K562 (cell line): ENCODE measurements around the gene RASSF1. TPM values are rescaled to one million over a fixed set of nuclear protein-coding genes. Genes with fewer than 3 reads are reported as not detected.

Source experiments
- BCLAF1 ChIP-seq, 2 experiments: fragments of 450-650 bp in 1 of 2; IDR thresholded peaks; 2 replicates each; pipeline ENCODE4 v1.6.1; 2011 to 2017; ENCODE audit warnings: low read depth in 2 of 2, antibody characterized with exemption in 1 of 2, borderline replicate concordance in 1 of 2, low read length in 1 of 2, mild to moderate bottlenecking in 1 of 2, mixed read lengths in 1 of 2; ENCODE audit not compliant: control insufficient read depth in 1 of 2
- GATAD2A ChIP-seq: fragments of 450-650 bp; IDR thresholded peaks from 2 replicates; pipeline ENCODE4 v1.6.1; 2017
- HDGF ChIP-seq: fragments of 450-650 bp; IDR thresholded peaks from 2 replicates; pipeline ENCODE4 v1.6.1; 2016
- HMGXB4 ChIP-seq: sonication (generic); formaldehyde crosslinking; IDR thresholded peaks from 2 replicates; pipeline ENCODE4 v1.8.1; 2023; ENCODE audit warnings: mild to moderate bottlenecking, missing genetic modification reagents
- MAFG ChIP-seq: fragments of 450-650 bp; conservative IDR thresholded peaks from 2 replicates; pipeline ENCODE4 v1.6.1; 2016; ENCODE audit warnings: missing genetic modification characterization, missing compliant biosample characterization
- NCOA2 ChIP-seq, 2 experiments: fragments of 450-650 bp; IDR thresholded peaks; 2 replicates each; pipeline ENCODE4 v1.6.1; 2018; ENCODE audit warnings: mild to moderate bottlenecking in 2 of 2, moderate library complexity in 1 of 2; ENCODE audit not compliant: partially characterized antibody in 2 of 2
- NFRKB ChIP-seq: fragments of 450-650 bp; IDR thresholded peaks from 2 replicates; pipeline ENCODE4 v1.6.1; 2016; ENCODE audit warnings: low read depth
- NR2F6 ChIP-seq: fragments of 450-650 bp; formaldehyde crosslinking; IDR thresholded peaks from 2 replicates; pipeline ENCODE4 v1.4.0; 2020; ENCODE audit warnings: mild to moderate bottlenecking
- RAD21 ChIP-seq, 2 experiments: fragments of 250-450 bp in 1 of 2; fragments of 450-650 bp in 1 of 2; sonication (Bioruptor Pico) in 1 of 2; formaldehyde crosslinking in 1 of 2; IDR thresholded peaks in 1 of 2; conservative IDR thresholded peaks in 1 of 2; 2 replicates each; pipeline versions ENCODE4 v1.4.0 to v1.8.0; 2020 to 2022; ENCODE audit warnings: mild to moderate bottlenecking in 2 of 2, moderate library complexity in 1 of 2
- RBM25 ChIP-seq: fragments of 200-400 bp; formaldehyde crosslinking; IDR thresholded peaks from 2 replicates; pipeline ENCODE4 v1.6.1; 2018; ENCODE audit warnings: low read length, low read depth, moderate library complexity; ENCODE audit not compliant: severe bottlenecking
- RERE ChIP-seq: sonication (generic); formaldehyde crosslinking; IDR thresholded peaks from 2 replicates; pipeline ENCODE4 v1.8.0; 2023; ENCODE audit warnings: missing genetic modification reagents, mild to moderate bottlenecking, borderline replicate concordance
- SMAD3 ChIP-seq: fragments of 450-650 bp; formaldehyde crosslinking; conservative IDR thresholded peaks from 2 replicates; pipeline ENCODE4 v1.4.0; 2020; ENCODE audit warnings: mild to moderate bottlenecking
- SUPT5H ChIP-seq: fragments of 450-650 bp; IDR thresholded peaks from 2 replicates; pipeline ENCODE4 v1.6.1; 2016
- TARDBP ChIP-seq: fragments of 450-650 bp; IDR thresholded peaks from 2 replicates; pipeline ENCODE4 v1.6.1; 2016
- ZNF24 ChIP-seq: fragments of 450-650 bp; IDR thresholded peaks from 2 replicates; pipeline ENCODE4 v1.6.1; 2016
- ZNF316 ChIP-seq: fragments of 450-650 bp; IDR thresholded peaks from 2 replicates; pipeline ENCODE4 v1.6.1; 2016
- ZNF696 ChIP-seq: fragments of 250-450 bp; sonication (Bioruptor Pico); conservative IDR thresholded peaks from 2 replicates; pipeline ENCODE4 v1.4.0; 2020; ENCODE audit warnings: mild to moderate bottlenecking, moderate library complexity
- ZNF717 ChIP-seq: fragments of 250-450 bp; sonication (Bioruptor Pico); IDR thresholded peaks from 2 replicates; pipeline ENCODE4 v1.5.0; 2021
- polyA plus RNA-seq, 8 experiments: library from polyadenylated mRNA; depleted of rRNA in 4 of 8; stranded (reverse) in 5 of 8; unstranded in 3 of 8; fragments of >200 nt; fragmentation: Nextera tagmentation in 2 of 8; fragmentation: Illumina TruSeq in 1 of 8; extraction: Ambion mirVana in 2 of 8; extraction: Trizol in 1 of 8; gene quantifications; 2 replicates each; pipeline versions ENCODE4 v1.2.1 to v1.2.3, GENCODE V29; 2011 to 2014; ENCODE audit warnings: inconsistent platforms in 1 of 8, missing spikeins in 1 of 8
- total RNA-seq, 7 experiments: library from RNA; depleted of rRNA in 6 of 7; stranded (reverse); fragments of >200 nt in 6 of 7; fragmentation: Illumina TruSeq in 2 of 7; extraction: Trizol in 2 of 7; gene quantifications; 2 replicates each; pipeline versions ENCODE4 v1.2.1 to v1.2.3, GENCODE V29; 2011 to 2021; ENCODE audit warnings: low replicate concordance in 1 of 7

RASSF1 gene
- total and polyA plus RNA-seq, 9 of the 15 experiments (the other 6 are each of a cell fraction or from before 2014, with no cell fraction given): 3.6 to 57.1 (median 24.6) TPM

GRCh38 chr3:50340448-50341329, at the start of gene RASSF1 (continued):
- TF ChIP-seq NR2F6 (CRISPR knock-in tag): no peak
- no peak for TF ChIP-seq ZNF717 (CRISPR knock-in tag)
- TF ChIP-seq MAFG: no peak
- no peak for TF ChIP-seq TARDBP
- no peak for TF ChIP-seq RERE
- no peak for TF ChIP-seq RBM25
- no peak for TF ChIP-seq HDGF
- no peak for TF ChIP-seq ZNF316
- no peak for TF ChIP-seq NFRKB
- no peak for TF ChIP-seq NCOA2 (IDR thresholded peaks at IDR 0.05; ENCODE audit: partially characterized antibody in 2 of 2)
- TF ChIP-seq SUPT5H: 0 out of 2 replicates have a peak, but pooled peaks have one; percentile 42
- no peak for TF ChIP-seq GATAD2A
- TF ChIP-seq RAD21 (CRISPR knock-in tag; conservative IDR thresholded peaks at IDR 0.05 in 1 of 2, IDR thresholded peaks at IDR 0.05 in 1 of 2): no peak
- no peak for TF ChIP-seq BCLAF1 (IDR thresholded peaks at IDR 0.05; ENCODE audit: borderline replicate concordance in 1 of 2, control insufficient read depth in 1 of 2, low read depth in 2 of 2, low read length in 1 of 2)
- TF ChIP-seq ZNF24: no peak
- TF ChIP-seq HMGXB4 (CRISPR knock-in tag): no peak
- TF ChIP-seq ZNF696 (CRISPR knock-in tag): no peak
- TF ChIP-seq SMAD3 (CRISPR knock-in tag): no peak
